ENCODE results near the gene BACH1. TPM values are rescaled to one million over a fixed set of nuclear protein-coding genes. Genes with fewer than 3 reads are reported as not detected.

The BACH1 gene
- total and polyA plus RNA-seq, 10 donors, result 6.7 to 131 (median 89.5) TPM

DNA sequence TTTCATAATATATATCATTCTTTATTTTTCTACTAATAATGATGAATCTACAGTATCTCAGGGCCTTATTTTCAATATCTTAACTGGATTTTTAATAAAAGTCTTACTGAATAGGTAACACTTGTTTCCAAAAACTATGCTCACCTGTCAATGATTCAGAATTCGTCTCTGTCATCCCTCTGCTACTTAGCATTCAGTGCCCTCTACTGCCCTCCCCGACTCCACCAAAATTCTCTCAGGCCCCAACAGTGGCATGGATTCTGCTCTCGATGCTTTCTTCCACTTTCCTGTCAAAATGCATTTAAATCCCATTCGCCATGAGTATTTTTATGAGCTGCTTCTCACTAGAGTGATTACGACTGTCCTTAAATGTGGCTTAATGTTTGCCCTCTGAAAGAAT lies 10.5 kb upstream of the BACH1 start:
- Histone ChIP-seq H3K4me3 (no peak overlapping the region), H3K4me1 (peaks cover 3 to 34% (median 12%) of the 10 kb centered on the region in 6 donors), H3K27me3 (replicated peaks in 1 of 7) (no peaks in the 10 kb centered on the region), H3K9me3 (peaks cover 0 to 4% (median 0%) of the 10 kb centered on the region in 8 donors), H3K27ac (no peak overlapping the region), H3K36me3 (no peaks in the 10 kb centered on the region)
- intact Hi-C loops (cut with DNase I; ENCODE audit: low total_unique reads), result no loop called here
- TF ChIP-seq POLR2AphosphoS5 (IDR thresholded peaks at IDR 0.05) (no peak), POLR2A (IDR thresholded peaks at IDR 0.05) (no peak), CTCF (IDR thresholded peaks at IDR 0.05 in 8 of 11, conservative IDR thresholded peaks at IDR 0.05 in 3 of 11) (no peak)
- no peak for DNase-seq
- 86 to 92% (median 89%) methylated on average over 5 of the region's 5 CpGs for WGBS, 5 donors

- DNase-seq, result no peak
Measured at GRCh38 chr21:29289317-29289716, 9.4 kb upstream of the BACH1 start.

GRCh38 chr21:29290240-29290639 lies 8.5 kb upstream of the BACH1 start:
- DNase-seq, result no peak
- intact Hi-C loops (cut with DNase I; ENCODE audit: low total_unique reads), result loop anchor here (10.0 kb wide), 2 partner anchors 115 to 205 kb away; no protein-coding TSS in a partner anchor
- no peaks in the 10 kb centered on the region for H3K36me3 ChIP-seq
- no peak overlapping the region for H3K27ac ChIP-seq
- H3K4me3 ChIP-seq, result no peak overlapping the region
- peaks cover 3 to 47% (median 18%) of the 10 kb centered on the region in 6 donors for H3K4me1 ChIP-seq
- WGBS, 5 donors, result 89 to 97% (median 96%) methylated on average over 1 of the region's 1 CpG
- no peaks in the 10 kb centered on the region for H3K27me3 ChIP-seq (replicated peaks in 1 of 7)
- H3K9me3 ChIP-seq, result peaks cover 0 to under 1% (median 0%) of the 10 kb centered on the region in 8 donors
- TF ChIP-seq POLR2A (IDR thresholded peaks at IDR 0.05) (no peak), POLR2AphosphoS5 (IDR thresholded peaks at IDR 0.05) (no peak), CTCF (IDR thresholded peaks at IDR 0.05 in 8 of 11, conservative IDR thresholded peaks at IDR 0.05 in 3 of 11) (no peak)

More at GRCh38 chr21:29289317-29289716, 9.4 kb upstream of the BACH1 start:
- no peaks in the 10 kb centered on the region for H3K27me3 ChIP-seq (replicated peaks in 1 of 7)
- H3K27ac ChIP-seq, result no peak overlapping the region
- H3K4me3 ChIP-seq, result no peak overlapping the region
- no peaks in the 10 kb centered on the region for H3K9me3 ChIP-seq
- 72 to 81% (median 78%) methylated on average over 4 of the region's 4 CpGs for WGBS, 5 donors
- H3K36me3 ChIP-seq, result no peaks in the 10 kb centered on the region
- TF ChIP-seq CTCF (IDR thresholded peaks at IDR 0.05 in 8 of 11, conservative IDR thresholded peaks at IDR 0.05 in 3 of 11) (no peak), POLR2AphosphoS5 (IDR thresholded peaks at IDR 0.05) (no peak), POLR2A (IDR thresholded peaks at IDR 0.05) (no peak)
- peaks cover 3 to 44% (median 16%) of the 10 kb centered on the region in 6 donors for H3K4me1 ChIP-seq
- intact Hi-C loops (cut with DNase I; ENCODE audit: low total_unique reads), result no loop called here

GRCh38 chr21:29293495-29293894 lies 5.2 kb upstream of the BACH1 start:
- Histone ChIP-seq H3K4me3 (no peak overlapping the region), H3K27me3 (replicated peaks in 1 of 7) (no peaks in the 10 kb centered on the region), H3K9me3 (peaks cover 0 to 5% (median 0%) of the 10 kb centered on the region in 8 donors), H3K36me3 (no peaks in the 10 kb centered on the region), H3K27ac (peak overlapping the region in 6 of 8 donors; percentile 33 to 64 (median 57)), H3K4me1 (peaks cover 0 to 53% (median 12%) of the 10 kb centered on the region in 6 donors)
- intact Hi-C loops (cut with DNase I; ENCODE audit: low total_unique reads), result loop anchor here (10.0 kb wide), 2 partner anchors 119 to 209 kb away; no protein-coding TSS in a partner anchor
- DNase-seq, result peak; percentile 80
- WGBS, 5 donors, result 63 to 86% (median 75%) methylated on average over 2 of the region's 2 CpGs
- TF ChIP-seq POLR2A (IDR thresholded peaks at IDR 0.05), result peak in 1 of 3 donors; percentile 18
- no peak for TF ChIP-seq CTCF (IDR thresholded peaks at IDR 0.05 in 8 of 11, conservative IDR thresholded peaks at IDR 0.05 in 3 of 11)
- TF ChIP-seq POLR2AphosphoS5 (IDR thresholded peaks at IDR 0.05), result peak in 1 of 3 donors; percentile 64
